Body of pancreas (tissue), 4 donors: ENCODE measurements around the gene NEDD9. TPM values are rescaled to one million over a fixed set of nuclear protein-coding genes. Genes with fewer than 3 reads are reported as not detected.

Experiments
- ATAC-seq: fragments of 150-250 bp; one replicate; pipeline ENCODE4 v1.9.1; 2016
- DNase-seq, 4 donors: peaks; one replicate each; pipeline ENCODE4 v3.0.0-alpha.2; 2019
- H3K27ac ChIP-seq, 4 donors: fragments of 200-600 bp; sonication (generic); 1 replicate in 3 of 4; 2 replicates in 1 of 4; pipeline versions ENCODE4 v1.5.1 to v1.6.1; 2016 to 2019; ENCODE audit warnings: mild to moderate bottlenecking in 1 of 4, mixed read lengths in 1 of 4, moderate library complexity in 1 of 4
- H3K27me3 ChIP-seq, 2 donors: fragments of 200-600 bp; sonication (generic); one replicate each; pipeline ENCODE4 v1.6.0; 2016; ENCODE audit warnings: mild to moderate bottlenecking in 1 of 2
- H3K36me3 ChIP-seq, 2 donors: fragments of 200-600 bp; sonication (generic); replicated peaks in 1 of 2; 2 replicates each; pipeline ENCODE4 v1.5.1; 2016; ENCODE audit warnings: low read depth in 2 of 2; ENCODE audit not compliant: insufficient read depth in 1 of 2
- H3K4me1 ChIP-seq: fragments of 200-600 bp; sonication (generic); one replicate; pipeline ENCODE4 v1.6.0; 2016
- H3K4me3 ChIP-seq, 2 donors: fragments of 200-600 bp; sonication (generic); 1 replicate in 1 of 2; 2 replicates in 1 of 2; pipeline ENCODE4 v1.5.1; 2016 to 2019
- H3K9me3 ChIP-seq, 3 donors: fragments of 200-600 bp; sonication (generic); 1 replicate in 2 of 3; 2 replicates in 1 of 3; pipeline ENCODE4 v1.5.1; 2016
- CTCF ChIP-seq, 7 experiments: fragments of 450-650 bp in 4 of 7; fragments of 200-600 bp in 3 of 7; sonication (generic) in 3 of 7; IDR thresholded peaks; one replicate each; pipeline ENCODE4 v1.5.1; 2016 to 2019; ENCODE audit warnings: antibody characterized with exemption in 7 of 7
- POLR2A ChIP-seq, 3 donors: fragments of 450-650 bp; IDR thresholded peaks; one replicate each; pipeline ENCODE4 v1.6.1; 2016; ENCODE audit warnings: antibody characterized with exemption in 3 of 3, mild to moderate bottlenecking in 2 of 3
- WGBS, 2 donors: methylation state at CpG; one replicate each; pipeline ENCODE4 v1.1.5; 2017; 5-methylcytosine and 5-hydroxymethylcytosine counted together
- intact Hi-C: fragments of 100-400 bp; cut with DNase I; formaldehyde crosslinking; loops from one replicate; pipeline ENCODE4 v1.15.1; 2023
- total RNA-seq, 2 donors: library from RNA; depleted of rRNA; stranded (reverse); fragments of >200 nt; gene quantifications; one replicate each; pipeline ENCODE4 v1.1.0, GENCODE V29; 2016

Gene NEDD9
- total RNA-seq, 2 donors from 2014 or later, result 22.8 to 58.3 TPM

GRCh38 chr6:11152581-11152980, 79.9 kb downstream of the NEDD9 start:
- Histone ChIP-seq H3K4me3 (no peak overlapping the region), H3K27ac (no peak overlapping the region), H3K36me3 (no peaks in the 10 kb centered on the region), H3K4me1 (no peaks in the 10 kb centered on the region), H3K9me3 (no peaks in the 10 kb centered on the region), H3K27me3 (peaks cover 0 to 5% of the 10 kb centered on the region in 2 donors)
- intact Hi-C loops, result no loop called here
- ATAC-seq (no peak), DNase-seq (no peak)
- TF ChIP-seq CTCF (IDR thresholded peaks at IDR 0.05), result no peak
- no peak for TF ChIP-seq POLR2A (IDR thresholded peaks at IDR 0.05)

- Histone ChIP-seq H3K27me3 (peaks cover 0 to 5% of the 10 kb centered on the region in 2 donors), H3K36me3 (no peaks in the 10 kb centered on the region), H3K4me3 (no peak overlapping the region), H3K9me3 (no peaks in the 10 kb centered on the region), H3K4me1 (no peaks in the 10 kb centered on the region), H3K27ac (no peak overlapping the region)
- TF ChIP-seq CTCF (IDR thresholded peaks at IDR 0.05), result no peak
- TF ChIP-seq POLR2A (IDR thresholded peaks at IDR 0.05), result no peak
- no peak for DNase-seq
- 73 to 97% methylated on average over 1 of the region's 1 CpG for WGBS, 2 donors
- ATAC-seq, result no peak
- intact Hi-C loops, result no loop called here
These were observed 81.0 kb downstream of the NEDD9 start for GRCh38 chr6:11151488-11151887.

GRCh38 chr6:11149551-11149950, 82.9 kb downstream of the NEDD9 start:
- no peaks in the 10 kb centered on the region for H3K36me3 ChIP-seq
- H3K27ac ChIP-seq, result no peak overlapping the region
- intact Hi-C loops, result loop anchor here (5.0 kb wide), 1 partner anchor 343 kb away; no protein-coding TSS in a partner anchor
- no peaks in the 10 kb centered on the region for H3K4me1 ChIP-seq
- no peak for ATAC-seq
- no peaks in the 10 kb centered on the region for H3K9me3 ChIP-seq
- WGBS, 2 donors, result 89 to 91% methylated on average over 3 of the region's 3 CpGs
- TF ChIP-seq CTCF (IDR thresholded peaks at IDR 0.05), result no peak
- no peak for TF ChIP-seq POLR2A (IDR thresholded peaks at IDR 0.05)
- H3K27me3 ChIP-seq, result no peaks in the 10 kb centered on the region
- H3K4me3 ChIP-seq, result no peak overlapping the region
- DNase-seq, result no peak

GRCh38 chr6:11146117-11146826, 86.2 kb downstream of the NEDD9 start:
- no peaks in the 10 kb centered on the region for H3K36me3 ChIP-seq
- whole genome bisulfite sequencing, 2 donors, result 89 to 95% methylated on average over 4 of the region's 4 CpGs
- no peak for DNase-seq
- no peak for TF ChIP-seq POLR2A (IDR thresholded peaks at IDR 0.05)
- no peak for TF ChIP-seq CTCF (IDR thresholded peaks at IDR 0.05)
- H3K4me3 ChIP-seq, result no peak overlapping the region
- no peak overlapping the region for H3K27ac ChIP-seq
- no peaks in the 10 kb centered on the region for H3K27me3 ChIP-seq
- H3K4me1 ChIP-seq, result no peaks in the 10 kb centered on the region
- no peaks in the 10 kb centered on the region for H3K9me3 ChIP-seq
- intact Hi-C loops, result loop anchor here (5.0 kb wide), 1 partner anchor 346 kb away; no protein-coding TSS in a partner anchor
- no peak for ATAC-seq

- Histone ChIP-seq H3K27ac (no peak overlapping the region), H3K27me3 (no peaks in the 10 kb centered on the region), H3K9me3 (no peaks in the 10 kb centered on the region), H3K36me3 (no peaks in the 10 kb centered on the region), H3K4me3 (no peak overlapping the region), H3K4me1 (no peaks in the 10 kb centered on the region)
- intact Hi-C loops, result no loop called here
- TF ChIP-seq CTCF (IDR thresholded peaks at IDR 0.05) (peak; percentile 57 to 91 (median 84)), POLR2A (IDR thresholded peaks at IDR 0.05) (no peak)
- DNase-seq (peak; percentile 77 to 81 (median 78)), ATAC-seq (peak; percentile 86)
- 15% methylated on average over 6 of the region's 6 CpGs for WGBS, 2 donors
These were observed 88.0 kb downstream of the NEDD9 start for GRCh38 chr6:11144393-11144851.
